Measurements from ENCODE around the gene MYH14. TPM values are rescaled to one million over a fixed set of nuclear protein-coding genes. Genes with fewer than 3 reads are reported as not detected.

MYH14 gene
- total and polyA plus RNA-seq, 9 of the 15 experiments (the other 6 are each of a cell fraction or from before 2014, with no cell fraction given): 0.04 to 0.86 (median 0.19) TPM; not detected in 2

- in situ Hi-C loops (cut with MboI): no loop called here
- Histone ChIP-seq H3K36me3 (ENCODE audit: control insufficient read depth, insufficient read depth, low read length) (no peaks in the 10 kb centered on the region), H3K4me1 (replicated peaks in 1 of 2; ENCODE audit: control insufficient read depth in 2 of 2, insufficient read depth in 2 of 2, low read length in 2 of 2) (peaks cover 0 to 7% of the 10 kb centered on the region in 2 experiments; a peak in 2 of 5 replicates), H3K4me2 (ENCODE audit: insufficient read depth, low read length) (no peak overlapping the region), H3K27ac (ENCODE audit: extremely low read depth, low read depth, low read length) (no peak overlapping the region), H3K9me1 (ENCODE audit: control insufficient read depth, insufficient read depth, low read length) (no peaks in the 10 kb centered on the region), H2AFZ (ENCODE audit: low read depth, low read length) (no peak overlapping the region), H3K9ac (ENCODE audit: insufficient read depth in 1 of 2, low read depth in 2 of 2, low read length in 2 of 2) (no peak overlapping the region), H3K79me2 (ENCODE audit: control insufficient read depth, insufficient read depth, low read length) (no peaks in the 10 kb centered on the region), H3K9me3 (replicated peaks; ENCODE audit: control insufficient read depth, insufficient read depth, low read depth, low read length) (no peaks in the 10 kb centered on the region), H4K20me1 (replicated peaks; ENCODE audit: control insufficient read depth, insufficient read depth, low read length) (no peaks in the 10 kb centered on the region), H3K4me3 (no peak overlapping the region), H3K27me3 (ENCODE audit: control insufficient read depth in 2 of 2, insufficient read depth in 2 of 2, low read length in 2 of 2) (peaks cover 0 to 11% of the 10 kb centered on the region in 2 experiments; a peak in 3 of 5 replicates)
- intact Hi-C loops (cut with micrococcal nuclease): no loop called here
- ATAC-seq (peak; percentile 62; the same call in 2 of the 3 replicates), DNase-seq (ENCODE audit: extremely low read depth in 1 of 4, low spot score in 3 of 4) (peak in 2 of 4 experiments; percentile 18 to 36), FAIRE-seq (no peak)
- TF ChIP-seq NFYB (IDR thresholded peaks at IDR 0.05; ENCODE audit: extremely low read depth, insufficient read length) (peak; percentile 20), ZNF717 (CRISPR knock-in tag; IDR thresholded peaks at IDR 0.05) (no peak), RFX1 (IDR thresholded peaks at IDR 0.05) (no peak), RAD51 (IDR thresholded peaks at IDR 0.05; ENCODE audit: borderline replicate concordance, low read depth) (peak; percentile 44; the same call in 1 of the 2 replicates)
- TF ChIP-seq, protein P1, sequence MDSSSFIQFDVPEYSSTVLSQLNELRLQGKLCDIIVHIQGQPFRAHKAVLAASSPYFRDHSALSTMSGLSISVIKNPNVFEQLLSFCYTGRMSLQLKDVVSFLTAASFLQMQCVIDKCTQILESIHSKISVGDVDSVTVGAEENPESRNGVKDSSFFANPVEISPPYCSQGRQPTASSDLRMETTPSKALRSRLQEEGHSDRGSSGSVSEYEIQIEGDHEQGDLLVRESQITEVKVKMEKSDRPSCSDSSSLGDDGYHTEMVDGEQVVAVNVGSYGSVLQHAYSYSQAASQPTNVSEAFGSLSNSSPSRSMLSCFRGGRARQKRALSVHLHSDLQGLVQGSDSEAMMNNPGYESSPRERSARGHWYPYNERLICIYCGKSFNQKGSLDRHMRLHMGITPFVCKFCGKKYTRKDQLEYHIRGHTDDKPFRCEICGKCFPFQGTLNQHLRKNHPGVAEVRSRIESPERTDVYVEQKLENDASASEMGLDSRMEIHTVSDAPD (CRISPR knock-in tag; IDR thresholded peaks at IDR 0.05): no peak
- TF ChIP-seq, protein P2, sequence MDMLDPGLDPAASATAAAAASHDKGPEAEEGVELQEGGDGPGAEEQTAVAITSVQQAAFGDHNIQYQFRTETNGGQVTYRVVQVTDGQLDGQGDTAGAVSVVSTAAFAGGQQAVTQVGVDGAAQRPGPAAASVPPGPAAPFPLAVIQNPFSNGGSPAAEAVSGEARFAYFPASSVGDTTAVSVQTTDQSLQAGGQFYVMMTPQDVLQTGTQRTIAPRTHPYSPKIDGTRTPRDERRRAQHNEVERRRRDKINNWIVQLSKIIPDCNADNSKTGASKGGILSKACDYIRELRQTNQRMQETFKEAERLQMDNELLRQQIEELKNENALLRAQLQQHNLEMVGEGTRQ (CRISPR knock-in tag; IDR thresholded peaks at IDR 0.05): peak; percentile 63; the same call in 1 of the 2 replicates
- BruUV-seq (replicated peaks): no TSS peak
- ChIA-PET POLR2A (no interaction called here), CTCF (ENCODE audit: low intra/inter-chr PET ratio) (no interaction called here)
These were observed 44.8 kb upstream of the MYH14 start for GRCh38 chr19:50158577-50158976.

Data from K562 (cell line).